H1 (cell line): Measurements from ENCODE around the gene OST4. TPM values are rescaled to one million over a fixed set of nuclear protein-coding genes. Genes with fewer than 3 reads are reported as not detected.

Experiments
- EGR1 ChIP-seq: IDR thresholded peaks from 2 replicates; pipeline ENCODE4 v1.6.1; 2011; ENCODE audit warnings: low read depth, low read length, borderline replicate concordance
- GTF2F1 ChIP-seq: IDR thresholded peaks from 2 replicates; pipeline ENCODE4 v1.6.1; 2012; ENCODE audit warnings: low read depth, low read length, improper control_type of control experiment, borderline replicate concordance
- polyA plus RNA-seq, 7 experiments: library from polyadenylated mRNA; depleted of rRNA in 3 of 7; stranded (reverse) in 5 of 7; unstranded in 2 of 7; fragments of >200 nt in 5 of 7; fragments of 200-250 nt in 2 of 7; gene quantifications; 1 replicate in 5 of 7; 2 replicates in 1 of 7; 4 replicates in 1 of 7; pipeline versions ENCODE4 v1.2.1 to v1.2.3, GENCODE V29; 2011 to 2013; ENCODE audit warnings: missing spikeins in 2 of 7, mixed read lengths in 2 of 7
- total RNA-seq: library from RNA; stranded (reverse); fragmentation: NEBNext Ultra II Directional; extraction: Animal tissue kit (Norgen Biotek cat#: 25700); gene quantifications from 2 replicates; pipeline ENCODE4 v1.2.1, GENCODE V29; 2021

Gene OST4
- total and polyA plus RNA-seq, 2 of the 8 experiments (the other 6 are each of a cell fraction or from before 2014, with no cell fraction given), result 225 to 865 TPM

DNA sequence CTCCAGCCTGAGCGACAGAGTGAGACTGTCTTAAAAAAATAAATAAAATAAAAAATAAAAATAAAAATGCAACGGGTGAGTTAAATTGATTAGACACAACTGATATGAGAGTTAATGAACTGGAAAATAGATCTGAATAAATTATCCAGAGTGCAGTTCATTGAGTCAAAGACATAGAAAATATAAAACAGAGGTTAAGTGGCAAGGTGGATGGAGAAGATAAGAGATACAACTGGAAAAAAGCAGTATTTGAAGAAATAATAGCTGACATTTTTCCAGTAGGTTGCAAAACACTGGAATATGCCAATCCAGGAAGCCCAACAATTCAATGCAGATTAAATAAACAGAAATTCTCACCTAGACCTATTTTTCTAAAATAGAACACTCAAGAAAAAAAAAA, 36.8 kb upstream of the OST4 start (continued):
- no peak for TF ChIP-seq EGR1
- no peak for TF ChIP-seq GTF2F1
